A673 (cell line): Measurements from ENCODE around the gene ARHGEF28. TPM values are rescaled to one million over a fixed set of nuclear protein-coding genes. Genes with fewer than 3 reads are reported as not detected.

Experiments used
- BruUV-seq: library from RNA; stranded (reverse); fragments of 400-500 nt; replicated peaks from 2 replicates; lab custom pipeline; 2021; lab: Mats Ljungman, UMichigan
- CTCF ChIA-PET: fragments of 300-600 bp; sonication (Branson Sonifier 250); formaldehyde crosslinking; loops from one replicate; lab custom pipeline; 2022; ENCODE audit warnings: antibody characterized with exemption; lab: Charles Lee
- POLR2A ChIA-PET: fragments of 300-600 bp; sonication (Branson Sonifier 250); formaldehyde crosslinking; loops from one replicate; lab custom pipeline; 2022; ENCODE audit warnings: antibody characterized with exemption; ENCODE audit not compliant: low non-redundant PET; lab: Charles Lee
- DNase-seq: peaks from one replicate; pipeline ENCODE4 v3.0.0-alpha.2; 2015; ENCODE audit warnings: low spot score
- H3K27ac ChIP-seq: fragments of 200-600 bp; sonication (generic); 2 replicates; pipeline ENCODE4 v1.5.1; 2016; ENCODE audit warnings: mixed run types, low read depth, mild to moderate bottlenecking, mixed read lengths, antibody characterized with exemption, low read length; ENCODE audit not compliant: poor library complexity, severe bottlenecking
- H3K27me3 ChIP-seq: fragments of 200-600 bp; sonication (generic); replicated peaks from 2 replicates; pipeline ENCODE4 v1.6.1; 2017; ENCODE audit warnings: mixed run types, low read depth, mild to moderate bottlenecking, mixed read lengths, antibody characterized with exemption, low read length; ENCODE audit not compliant: insufficient read depth, poor library complexity
- H3K36me3 ChIP-seq: fragments of 200-600 bp; sonication (generic); 2 replicates; pipeline ENCODE4 v1.6.1; 2016; ENCODE audit warnings: mixed run types, mild to moderate bottlenecking, mixed read lengths, antibody characterized with exemption, low read length; ENCODE audit not compliant: insufficient read depth, poor library complexity, severe bottlenecking
- H3K4me1 ChIP-seq: fragments of 200-600 bp; sonication (generic); 2 replicates; pipeline ENCODE4 v1.6.1; 2017; ENCODE audit warnings: mixed run types, mild to moderate bottlenecking, mixed read lengths, antibody characterized with exemption, low read length; ENCODE audit not compliant: insufficient read depth, poor library complexity, severe bottlenecking
- H3K4me3 ChIP-seq: fragments of 200-600 bp; sonication (generic); 2 replicates; pipeline ENCODE4 v1.5.1; 2016; ENCODE audit warnings: low read depth, mixed run types, mild to moderate bottlenecking, mixed read lengths, low read length; ENCODE audit not compliant: poor library complexity, severe bottlenecking
- H3K9me3 ChIP-seq: fragments of 200-600 bp; sonication (generic); 2 replicates; pipeline ENCODE4 v1.6.1; 2016; ENCODE audit warnings: mixed run types, low read depth, mild to moderate bottlenecking, mixed read lengths, antibody characterized with exemption, low read length; ENCODE audit not compliant: poor library complexity, severe bottlenecking
- CTCF ChIP-seq: fragments of 300-800, 200-600 bp; sonication (generic); conservative IDR thresholded peaks from 2 replicates; pipeline ENCODE4 v1.5.1; 2017; ENCODE audit warnings: low read depth, mild to moderate bottlenecking, antibody characterized with exemption, low read length, moderate library complexity, mixed read lengths
- EZH2 ChIP-seq: fragments of 200-600 bp; sonication (generic); IDR thresholded peaks from 2 replicates; pipeline ENCODE4 v1.6.1; 2017; ENCODE audit warnings: borderline replicate concordance, low read depth, mild to moderate bottlenecking, mixed read lengths, antibody characterized with exemption, low read length; ENCODE audit not compliant: poor library complexity, severe bottlenecking
- intact Hi-C: fragments of 100-400 bp; cut with micrococcal nuclease; formaldehyde crosslinking; loops from one replicate; pipeline ENCODE4 v1.10.0; 2022; ENCODE audit not compliant: unreplicated experiment
- total RNA-seq: library from RNA; stranded (reverse); gene quantifications from 2 replicates; pipeline ENCODE4 v1.2.3, GENCODE V29; 2021

ARHGEF28 gene
- total RNA-seq, 1 experiment from 2014 or later: 3.4 TPM

- no TSS peak for BruUV-seq
- no peaks in the 10 kb centered on the region for H3K4me1 ChIP-seq
- peaks cover 1% of the 10 kb centered on the region for H3K9me3 ChIP-seq
- H3K36me3 ChIP-seq: no peaks in the 10 kb centered on the region
- peaks cover 6% of the 10 kb centered on the region for H3K27me3 ChIP-seq
- TF ChIP-seq CTCF (no peak), EZH2 (no peak)
- POLR2A ChIA-PET: no interaction called here
- no peak overlapping the region for H3K27ac ChIP-seq
- DNase-seq: no peak
- CTCF ChIA-PET: no interaction called here
- intact Hi-C loops: no loop called here
- H3K4me3 ChIP-seq: no peak overlapping the region
Observed at GRCh38 chr5:73841641-73842040, 215.6 kb downstream of the ARHGEF28 start.

- TF ChIP-seq EZH2 (no peak), CTCF (no peak)
- CTCF ChIA-PET: no interaction called here
- Histone ChIP-seq H3K36me3 (no peaks in the 10 kb centered on the region), H3K4me3 (no peak overlapping the region), H3K27ac (no peak overlapping the region), H3K9me3 (no peaks in the 10 kb centered on the region), H3K4me1 (no peaks in the 10 kb centered on the region), H3K27me3 (peaks cover 4% of the 10 kb centered on the region)
- no peak for DNase-seq
- intact Hi-C loops: no loop called here
- POLR2A ChIA-PET: no interaction called here
- BruUV-seq: no TSS peak
Observed at GRCh38 chr5:73844165-73844564, 218.2 kb downstream of the ARHGEF28 start.

- CTCF ChIA-PET: interaction anchor here (0.6 kb wide), 1 partner anchor 47 kb away, joined by 5 read pairs; no protein-coding TSS in a partner anchor
- H3K27me3 ChIP-seq: peaks cover 4% of the 10 kb centered on the region
- POLR2A ChIA-PET: no interaction called here
Observed at GRCh38 chr5:73851471-73852181, 225.6 kb downstream of the ARHGEF28 start.

More at GRCh38 chr5:73851471-73852181, 225.6 kb downstream of the ARHGEF28 start:
- Histone ChIP-seq H3K27ac (no peak overlapping the region), H3K4me3 (no peak overlapping the region), H3K4me1 (no peaks in the 10 kb centered on the region), H3K36me3 (no peaks in the 10 kb centered on the region), H3K9me3 (no peaks in the 10 kb centered on the region)
- TF ChIP-seq CTCF (no peak), EZH2 (no peak)
- DNase-seq: peak; percentile 19
- no TSS peak for BruUV-seq
- intact Hi-C loops: no loop called here
